ENCODE results near the gene BAD. TPM values are rescaled to one million over a fixed set of nuclear protein-coding genes. Genes with fewer than 3 reads are reported as not detected.
"Not testable (repeated sequence)": the region's sequence is repeated elsewhere in the genome, so short reads cannot be mapped to it uniquely, and the experiment has no call there.

The BAD gene
- total RNA-seq, 2 donors from 2014 or later, result 39.2 to 83.8 TPM

- no peaks in the 10 kb centered on the region for H3K9me3 ChIP-seq
- H3K36me3 ChIP-seq, result peaks cover 3% of the 10 kb centered on the region
- peak overlapping the region in 1 of 2 donors; percentile 24 for H3K27ac ChIP-seq
- H3K4me1 ChIP-seq (ENCODE audit: control insufficient read depth in 1 of 2, low read depth in 2 of 2), result peaks cover 4 to 11% of the 10 kb centered on the region in 2 donors
- no peak overlapping the region for H3K4me3 ChIP-seq
- no peak for TF ChIP-seq CTCF (IDR thresholded peaks at IDR 0.05)
- no peak for DNase-seq (ENCODE audit: low spot score)
- no peak for ATAC-seq (ENCODE audit: insufficient number of reproducible peaks, low FRiP score, low read depth)
- no peaks in the 10 kb centered on the region for H3K27me3 ChIP-seq (replicated peaks; ENCODE audit: insufficient read depth)
Measured at GRCh38 chr11:64313491-64314145, 29.2 kb upstream of the BAD start.

GRCh38 chr11:64312947-64313346 lies 28.5 kb upstream of the BAD start:
- Histone ChIP-seq H3K9me3 (no peaks in the 10 kb centered on the region), H3K4me1 (ENCODE audit: control insufficient read depth in 1 of 2, low read depth in 2 of 2) (peaks cover 4 to 11% of the 10 kb centered on the region in 2 donors), H3K36me3 (peaks cover 3% of the 10 kb centered on the region), H3K27me3 (replicated peaks; ENCODE audit: insufficient read depth) (no peaks in the 10 kb centered on the region), H3K4me3 (no peak overlapping the region), H3K27ac (peak overlapping the region in 1 of 2 donors; percentile 24)
- ATAC-seq (ENCODE audit: insufficient number of reproducible peaks, low FRiP score, low read depth), result no peak
- no peak for TF ChIP-seq CTCF (IDR thresholded peaks at IDR 0.05)
- no peak for DNase-seq (ENCODE audit: low spot score)

- not testable (repeated sequence) for H3K27me3 ChIP-seq (replicated peaks; ENCODE audit: insufficient read depth); DNase-seq (ENCODE audit: low spot score); H3K9me3 ChIP-seq; H3K4me3 ChIP-seq; H3K36me3 ChIP-seq; H3K27ac ChIP-seq; ATAC-seq (ENCODE audit: insufficient number of reproducible peaks, low FRiP score, low read depth)
- peaks cover 0 to 20% of the 10 kb centered on the region in 2 donors for H3K4me1 ChIP-seq (ENCODE audit: control insufficient read depth in 1 of 2, low read depth in 2 of 2)
Measured at GRCh38 chr11:64307795-64308194, 23.3 kb upstream of the BAD start.

- peaks cover 0 to 20% of the 10 kb centered on the region in 2 donors for H3K4me1 ChIP-seq (ENCODE audit: control insufficient read depth in 1 of 2, low read depth in 2 of 2)
- H3K27me3 ChIP-seq (replicated peaks; ENCODE audit: insufficient read depth), result no peaks in the 10 kb centered on the region
- H3K9me3 ChIP-seq, result no peaks in the 10 kb centered on the region
- ATAC-seq (ENCODE audit: insufficient number of reproducible peaks, low FRiP score, low read depth) (no peak), DNase-seq (ENCODE audit: low spot score) (no peak)
- H3K36me3 ChIP-seq, result no peaks in the 10 kb centered on the region
- H3K4me3 ChIP-seq, result peak overlapping the region; percentile 92
- no peak overlapping the region for H3K27ac ChIP-seq
- TF ChIP-seq CTCF (IDR thresholded peaks at IDR 0.05), result no peak
Measured at GRCh38 chr11:64306876-64307622, 22.6 kb upstream of the BAD start.

- no peaks in the 10 kb centered on the region for H3K36me3 ChIP-seq
- DNase-seq (ENCODE audit: low spot score) (no peak), ATAC-seq (ENCODE audit: insufficient number of reproducible peaks, low FRiP score, low read depth) (no peak)
- H3K4me3 ChIP-seq, result peak overlapping the region; percentile 92
- H3K27me3 ChIP-seq (replicated peaks; ENCODE audit: insufficient read depth), result no peaks in the 10 kb centered on the region
- H3K27ac ChIP-seq, result peak overlapping the region; percentile 50 to 66
- peaks cover 0 to 20% of the 10 kb centered on the region in 2 donors for H3K4me1 ChIP-seq (ENCODE audit: control insufficient read depth in 1 of 2, low read depth in 2 of 2)
- TF ChIP-seq CTCF (IDR thresholded peaks at IDR 0.05), result no peak
- H3K9me3 ChIP-seq, result no peaks in the 10 kb centered on the region
Measured at GRCh38 chr11:64306563-64306875, 22.1 kb upstream of the BAD start.
